GM23248 (cell line): Measurements from ENCODE around the gene HRCT1.
"Not testable (repeated sequence)": the region's sequence is repeated elsewhere in the genome, so short reads cannot be mapped to it uniquely, and the experiment has no call there.

ENCODE experiments used
- EZH2 ChIP-seq: fragments of 200-600 bp; sonication (generic); IDR thresholded peaks from 2 replicates; pipeline ENCODE4 v1.6.1; 2018; ENCODE audit warnings: antibody characterized with exemption, mild to moderate bottlenecking; ENCODE audit not compliant: insufficient read depth, poor library complexity, severe bottlenecking
- EZH2phosphoT487 ChIP-seq: fragments of 200-600 bp; sonication (generic); IDR thresholded peaks from 2 replicates; pipeline ENCODE4 v1.6.1; 2018; ENCODE audit warnings: antibody characterized with exemption, moderate library complexity, mild to moderate bottlenecking, low read depth; ENCODE audit not compliant: insufficient read depth

GRCh38 chr9:35934069-35934468 is 28.1 kb downstream of the HRCT1 start:
- not testable (repeated sequence) for TF ChIP-seq EZH2, EZH2phosphoT487
